HFF-Myc (cell line): ENCODE results near the gene SLC22A12.

Source experiments
- DNase-seq: peaks from one replicate; pipeline ENCODE4 v3.0.0-alpha.2; 2011; ENCODE audit warnings: low read depth; ENCODE audit errors: extremely low read depth
- H3K4me3 ChIP-seq: replicated peaks from 2 replicates; pipeline ENCODE4 v1.5.1; 2011; ENCODE audit warnings: low read depth, mild to moderate bottlenecking, control low read depth, low read length
- CTCF ChIP-seq: IDR thresholded peaks from 2 replicates; pipeline ENCODE4 v1.5.1; 2012; ENCODE audit warnings: mild to moderate bottlenecking, low read depth, low read length, control low read depth; ENCODE audit errors: missing control alignments

Gene SLC22A12

DNA sequence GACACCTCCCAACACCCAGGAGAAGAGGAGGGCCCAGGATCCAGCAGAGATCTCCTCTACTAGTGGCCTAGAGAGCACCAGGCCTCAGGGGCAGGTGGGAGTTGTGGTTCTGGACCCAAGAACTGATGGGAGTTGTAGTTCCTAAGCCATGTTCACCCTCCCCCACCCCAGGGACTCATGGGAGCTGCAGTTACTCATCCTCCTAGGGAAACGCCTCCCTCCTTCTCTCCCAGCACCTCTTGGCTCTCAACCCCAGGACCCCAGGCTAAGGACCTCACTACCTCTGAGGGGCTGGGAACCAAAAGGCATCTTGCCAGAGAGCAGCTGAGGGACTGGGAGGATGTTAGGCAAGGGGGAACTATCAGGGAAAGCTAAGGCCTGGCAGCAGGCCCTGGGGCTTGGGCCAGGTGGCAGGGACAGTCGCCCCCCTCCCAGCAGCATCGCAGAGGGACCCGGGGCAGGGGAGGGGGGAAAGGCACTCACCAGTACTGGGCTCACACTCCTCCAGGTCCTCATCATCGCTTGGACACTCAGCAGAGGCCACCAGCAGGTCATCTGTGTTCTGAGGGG, 28.9 kb downstream of the SLC22A12 start:
- TF ChIP-seq CTCF = no peak

GRCh38 chr11:64620381-64620971, 29.5 kb downstream of the SLC22A12 start:
- no peak overlapping the region for H3K4me3 ChIP-seq
- no peak for DNase-seq
- no peak for TF ChIP-seq CTCF

More for the DNA sequence above, 28.9 kb downstream of the SLC22A12 start:
- peak; percentile 6 for DNase-seq
- H3K4me3 ChIP-seq = no peak overlapping the region

GRCh38 chr11:64621283-64622019, 30.4 kb downstream of the SLC22A12 start:
- DNase-seq = no peak
- no peak for TF ChIP-seq CTCF
- H3K4me3 ChIP-seq = no peak overlapping the region

DNA sequence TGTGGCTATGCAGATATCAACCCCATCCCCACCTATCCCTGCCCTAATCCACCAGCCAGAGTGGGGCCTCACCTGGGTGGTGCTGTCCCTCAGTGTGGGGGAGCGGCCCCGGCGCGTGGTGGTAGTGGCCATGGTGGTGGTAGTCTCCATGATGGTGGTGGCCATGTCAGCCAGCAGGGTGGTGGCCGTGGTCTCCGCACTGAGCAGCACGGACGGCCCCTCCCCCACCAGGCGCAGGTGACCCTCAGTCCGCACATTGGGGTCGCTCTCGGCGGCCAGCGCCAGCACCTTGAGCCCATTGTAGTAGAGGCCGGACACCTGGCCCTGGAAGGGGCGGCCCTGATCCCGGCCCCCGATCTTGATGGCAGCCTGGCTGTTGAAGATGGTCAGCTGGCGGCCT, 31.7 kb downstream of the SLC22A12 start:
- no peak for TF ChIP-seq CTCF
- no peak overlapping the region for H3K4me3 ChIP-seq
- DNase-seq = no peak

DNA sequence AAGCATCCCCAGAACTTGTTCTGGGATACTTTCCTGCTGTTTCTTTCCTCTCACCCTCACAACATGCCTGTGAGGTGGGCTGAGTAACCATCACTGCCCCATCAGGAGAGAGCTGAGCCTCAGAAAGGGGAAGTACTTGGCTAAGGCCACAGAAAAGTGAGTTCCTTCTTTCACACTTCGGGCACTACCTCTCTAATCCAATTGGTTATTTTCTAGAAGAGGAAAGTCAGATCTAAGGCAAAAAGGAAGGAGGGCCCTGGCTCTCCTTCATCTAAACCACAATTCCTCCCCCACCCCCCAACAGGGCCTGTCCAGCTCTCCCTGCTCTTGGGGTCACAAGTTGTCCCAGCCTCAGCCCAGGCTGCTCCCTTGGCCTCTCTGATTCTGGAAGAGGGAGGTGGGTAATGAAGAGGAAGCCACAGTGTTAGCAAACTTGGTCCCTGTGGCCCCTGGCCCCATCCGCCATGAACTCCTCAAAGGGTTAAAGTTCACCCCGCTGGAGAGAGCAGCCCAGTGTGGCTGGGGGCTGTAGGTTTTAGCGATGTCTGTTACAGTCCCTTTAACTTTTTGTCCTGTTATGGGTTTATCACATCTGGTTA, 34.0 kb downstream of the SLC22A12 start:
- no peak overlapping the region for H3K4me3 ChIP-seq
- no peak for TF ChIP-seq CTCF
- no peak for DNase-seq

- no peak for DNase-seq
- H3K4me3 ChIP-seq = no peak overlapping the region
- TF ChIP-seq CTCF = no peak
These were observed 35.6 kb downstream of the SLC22A12 start for GRCh38 chr11:64626637-64627036.
